Type B pancreatic cell (in vitro differentiated cells): ENCODE measurements around the gene ADAM19. TPM values are rescaled to one million over a fixed set of nuclear protein-coding genes. Genes with fewer than 3 reads are reported as not detected.

Experiments
- DNase-seq: peaks from one replicate; pipeline ENCODE4 v3.0.0; 2021; ENCODE audit warnings: mixed read lengths; ENCODE audit not compliant: unreplicated experiment; ENCODE audit errors: extremely low spot score
- H3K27ac Mint-ChIP-seq: 2 replicates; pipeline ENCODE4 v1.8.0; 2021; ENCODE audit warnings: mild to moderate bottlenecking, mixed read lengths
- H3K27me3 Mint-ChIP-seq: 2 replicates; pipeline ENCODE4 v1.8.0; 2021; ENCODE audit warnings: mixed read lengths
- H3K36me3 Mint-ChIP-seq: 2 replicates; pipeline ENCODE4 v1.8.0; 2021; ENCODE audit warnings: mixed read lengths
- H3K4me1 Mint-ChIP-seq: one replicate; pipeline ENCODE4 v1.8.0; 2021; ENCODE audit warnings: mixed read lengths; ENCODE audit not compliant: unreplicated experiment
- H3K4me3 Mint-ChIP-seq: 2 replicates; pipeline ENCODE4 v1.8.0; 2021; ENCODE audit warnings: mild to moderate bottlenecking, mixed read lengths
- H3K9me3 Mint-ChIP-seq: 2 replicates; pipeline ENCODE4 v1.8.0; 2021; ENCODE audit warnings: mixed read lengths
- CTCF ChIP-seq: fragments of 200-600 bp; sonication (generic); conservative IDR thresholded peaks from 2 replicates; pipeline ENCODE4 v1.5.0; 2021; ENCODE audit warnings: antibody characterized with exemption, mild to moderate bottlenecking
- total RNA-seq: library from RNA; stranded (reverse); gene quantifications from 2 replicates; pipeline ENCODE4 v1.2.1, GENCODE V29; 2021; ENCODE audit warnings: low replicate concordance

The ADAM19 gene
- total RNA-seq, 1 donor from 2014 or later: 15.8 TPM

DNA sequence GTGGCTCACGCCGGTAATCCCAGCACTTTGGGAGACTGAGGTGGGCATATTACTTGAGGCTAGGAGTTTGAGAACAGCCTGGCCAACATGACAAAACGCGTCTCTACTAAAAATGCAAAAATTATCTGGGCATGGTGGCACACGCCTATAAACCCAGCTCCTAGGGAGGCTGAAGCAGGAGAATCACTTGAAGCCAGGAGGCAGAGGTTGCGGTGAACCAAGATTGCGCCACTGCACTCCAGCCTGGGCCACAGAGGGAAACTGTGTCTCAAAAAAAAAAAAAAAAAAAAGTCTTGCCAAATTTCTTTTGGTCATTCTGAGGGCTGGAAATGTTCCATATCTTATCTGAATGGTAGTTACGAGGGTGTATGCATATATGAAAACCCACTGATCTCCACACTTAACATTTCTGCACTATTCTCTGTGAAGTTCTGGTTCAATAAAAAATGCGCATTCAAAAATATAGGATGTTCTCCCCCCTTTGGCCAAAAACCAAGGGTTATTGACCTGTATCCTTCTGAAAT lies 129.1 kb downstream of the ADAM19 start:
- Mint-ChIP-seq H3K4me3 (no peak overlapping the region), H3K9me3 (no peaks in the 10 kb centered on the region), H3K4me1 (peaks cover 27% of the 10 kb centered on the region), H3K36me3 (no peaks in the 10 kb centered on the region), H3K27me3 (no peaks in the 10 kb centered on the region), H3K27ac (no peak overlapping the region)
- no peak for DNase-seq
- TF ChIP-seq CTCF: no peak

DNA sequence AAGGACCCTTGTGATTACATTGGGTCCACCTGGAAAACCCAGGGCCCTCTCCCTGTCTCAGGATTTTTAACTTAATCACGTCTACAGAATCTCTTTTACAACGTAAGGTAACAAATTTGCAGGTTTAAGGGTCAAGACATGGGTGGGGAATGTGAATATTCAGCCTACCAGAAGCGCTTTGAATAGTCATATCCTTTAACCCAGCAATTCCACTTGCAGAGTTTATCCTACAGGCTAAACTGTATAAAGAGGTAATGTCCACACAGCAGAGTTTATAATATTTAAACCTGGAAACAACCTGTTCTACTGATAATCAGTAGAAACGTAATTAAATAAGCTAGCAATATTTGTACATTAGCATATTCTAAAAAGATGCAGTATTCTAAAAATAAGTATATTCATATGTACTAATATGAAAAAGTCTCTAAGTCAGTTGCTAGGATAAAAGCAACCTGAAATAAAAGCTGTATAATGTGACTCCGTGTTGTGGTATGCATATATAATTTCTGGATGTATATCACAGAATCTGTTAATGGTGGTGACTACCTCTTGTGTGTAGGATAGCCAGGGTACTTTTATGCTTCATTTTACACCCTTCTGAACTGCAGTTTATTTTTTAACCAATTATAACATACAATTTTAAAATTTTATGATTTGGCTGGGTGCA lies 129.7 kb downstream of the ADAM19 start:
- peaks cover 27% of the 10 kb centered on the region for H3K4me1 Mint-ChIP-seq

GRCh38 chr5:157444224-157444623 lies 131.4 kb downstream of the ADAM19 start:
- no peak overlapping the region for H3K4me3 Mint-ChIP-seq
- no peak for DNase-seq
- H3K36me3 Mint-ChIP-seq: peaks cover 4% of the 10 kb centered on the region
- no peaks in the 10 kb centered on the region for H3K9me3 Mint-ChIP-seq
- H3K27ac Mint-ChIP-seq: no peak overlapping the region
- no peaks in the 10 kb centered on the region for H3K27me3 Mint-ChIP-seq
- peaks cover 22% of the 10 kb centered on the region for H3K4me1 Mint-ChIP-seq
- no peak for TF ChIP-seq CTCF

More for the DNA sequence above, 129.7 kb downstream of the ADAM19 start:
- no peak for TF ChIP-seq CTCF
- H3K9me3 Mint-ChIP-seq: no peaks in the 10 kb centered on the region
- no peaks in the 10 kb centered on the region for H3K36me3 Mint-ChIP-seq
- H3K4me3 Mint-ChIP-seq: no peak overlapping the region
- no peaks in the 10 kb centered on the region for H3K27me3 Mint-ChIP-seq
- H3K27ac Mint-ChIP-seq: no peak overlapping the region
- DNase-seq: no peak

DNA sequence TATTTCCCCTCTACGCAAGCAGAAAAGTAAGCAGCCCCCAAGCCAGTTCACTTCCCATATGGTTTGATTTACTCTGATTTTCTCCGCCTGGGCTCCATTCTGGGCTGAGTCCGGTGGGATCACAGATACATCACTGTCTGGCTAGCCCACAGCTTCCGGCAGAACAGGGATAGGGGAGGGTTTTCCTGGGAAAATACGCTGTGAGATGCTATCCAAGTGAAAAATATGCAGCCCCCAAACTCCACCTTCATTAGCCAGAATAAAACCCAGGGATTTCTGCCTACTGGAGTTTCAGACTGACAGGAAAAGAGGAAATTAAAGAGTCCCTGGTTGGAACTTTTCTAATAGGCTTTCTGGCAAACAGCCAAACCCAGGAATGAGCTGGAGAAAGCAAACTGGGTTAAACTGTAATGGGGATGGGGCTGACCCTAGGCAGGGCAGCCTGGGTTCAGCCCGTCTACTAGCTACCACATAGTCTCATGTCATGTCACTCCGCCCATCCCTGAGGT lies 132.5 kb downstream of the ADAM19 start:
- H3K9me3 Mint-ChIP-seq: no peaks in the 10 kb centered on the region
- H3K4me1 Mint-ChIP-seq: peaks cover 22% of the 10 kb centered on the region
- peak overlapping the region; percentile 67 for H3K4me3 Mint-ChIP-seq
- H3K36me3 Mint-ChIP-seq: peaks cover 4% of the 10 kb centered on the region
- H3K27ac Mint-ChIP-seq: peak overlapping the region; percentile 13
- TF ChIP-seq CTCF: no peak
- H3K27me3 Mint-ChIP-seq: no peaks in the 10 kb centered on the region
- no peak for DNase-seq

DNA sequence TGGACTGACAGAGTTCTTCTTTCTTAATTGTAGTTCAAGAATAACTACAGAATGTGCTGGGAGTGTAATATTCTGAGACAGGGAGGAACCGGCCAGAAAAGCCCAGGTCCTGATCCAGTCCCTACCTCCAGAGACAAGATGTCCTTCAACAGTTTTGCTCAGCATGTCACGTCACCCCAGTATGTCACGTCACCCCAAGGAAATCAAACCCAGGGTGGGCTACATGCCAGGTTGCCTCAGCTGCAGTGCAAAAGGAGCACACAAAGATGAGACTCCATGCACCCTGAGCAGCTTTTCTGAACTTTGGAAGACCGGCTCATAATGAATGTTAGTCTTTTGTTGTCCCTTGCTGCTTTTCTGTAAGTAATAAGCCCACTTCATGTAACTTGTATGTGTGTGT lies 141.5 kb downstream of the ADAM19 start:
- Mint-ChIP-seq H3K36me3 (no peaks in the 10 kb centered on the region), H3K4me1 (no peaks in the 10 kb centered on the region), H3K27ac (no peak overlapping the region), H3K4me3 (no peak overlapping the region), H3K9me3 (no peaks in the 10 kb centered on the region), H3K27me3 (no peaks in the 10 kb centered on the region)
- no peak for TF ChIP-seq CTCF
- no peak for DNase-seq
